DMS 273 (cell line): ENCODE data around the gene TESPA1.
"Not testable (repeated sequence)": the region's sequence is repeated elsewhere in the genome, so short reads cannot be mapped to it uniquely, and the experiment has no call there.

Source experiments
- DNase-seq: peaks from one replicate; lab custom pipeline; 2025; ENCODE audit not compliant: unreplicated experiment; lab: John Stamatoyannopoulos, UW

The TESPA1 gene

DNA sequence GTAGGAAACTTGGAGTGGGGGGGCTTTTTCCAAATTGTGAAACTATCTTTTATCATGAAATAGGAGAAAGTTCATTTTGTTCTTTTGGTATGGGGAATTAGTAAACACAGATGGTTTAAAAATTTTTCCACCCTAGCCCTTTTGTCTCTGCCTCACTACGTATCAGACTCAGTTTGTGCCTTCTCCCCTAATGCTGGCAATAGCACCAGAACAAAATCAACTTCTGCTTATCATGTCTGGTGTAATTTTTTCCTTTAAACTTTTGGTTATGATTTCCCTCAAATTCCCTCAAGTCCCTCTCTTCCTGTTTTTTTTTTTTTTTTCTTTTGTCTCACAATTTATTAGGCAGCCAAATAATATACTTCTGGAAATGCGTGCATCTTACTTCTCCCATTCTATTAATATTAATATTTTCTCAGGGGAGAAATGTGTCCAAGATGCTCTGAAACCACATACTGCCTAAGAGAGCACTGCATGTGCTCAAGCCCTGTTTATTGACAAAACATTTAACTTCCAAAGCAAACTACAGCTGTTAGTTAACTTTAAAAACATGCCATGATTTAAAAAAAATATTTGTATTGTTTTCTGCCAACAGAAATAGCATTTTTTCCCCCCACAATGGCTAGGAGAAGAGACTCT is 35.4 kb downstream of the TESPA1 start:
- DNase-seq: no peak

DNA sequence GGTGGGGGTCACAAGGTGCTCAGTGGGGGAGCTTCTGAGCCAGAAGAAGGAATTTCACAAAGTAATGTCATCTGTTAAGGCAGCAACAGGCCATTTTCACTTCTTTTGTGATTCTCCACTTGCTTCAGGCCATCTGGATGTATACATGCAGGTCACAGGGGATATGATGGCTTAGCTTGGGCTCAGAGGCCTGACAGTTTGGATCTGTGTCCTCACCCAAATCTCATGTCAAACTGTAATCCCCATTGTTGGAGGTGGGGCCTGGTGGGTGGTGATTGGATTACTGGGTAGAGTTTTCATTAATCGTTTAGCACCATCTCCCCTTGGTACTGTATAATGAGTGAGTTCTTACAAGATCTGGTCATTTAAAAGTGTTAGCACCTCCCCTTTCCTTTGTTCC is 36.4 kb downstream of the TESPA1 start:
- DNase-seq: no peak

GRCh38 chr12:54945082-54945481 is 39.5 kb downstream of the TESPA1 start:
- DNase-seq: no peak

- not testable (repeated sequence) for DNase-seq
Observed at GRCh38 chr12:54943292-54943691, 41.3 kb downstream of the TESPA1 start.

DNA sequence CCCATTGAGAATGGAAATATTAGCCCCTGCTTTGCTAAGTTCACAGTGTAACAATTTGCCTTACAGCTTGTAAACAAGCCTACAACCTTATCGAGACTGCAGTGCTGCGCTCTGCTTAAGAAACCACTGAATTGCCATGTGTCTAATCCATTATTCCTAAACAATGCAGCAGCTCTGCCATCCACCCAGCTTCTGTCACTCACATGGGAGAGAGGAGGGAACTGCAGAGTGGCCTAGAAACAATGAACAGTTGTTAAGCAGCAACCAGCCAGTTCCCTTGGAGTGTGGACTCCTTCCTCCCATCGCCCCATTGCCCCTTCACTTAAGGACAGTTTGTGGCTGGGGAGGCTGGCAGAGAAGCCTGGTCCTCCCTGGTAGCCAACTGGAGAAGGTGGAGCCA is 42.9 kb downstream of the TESPA1 start:
- DNase-seq: no peak

DNA sequence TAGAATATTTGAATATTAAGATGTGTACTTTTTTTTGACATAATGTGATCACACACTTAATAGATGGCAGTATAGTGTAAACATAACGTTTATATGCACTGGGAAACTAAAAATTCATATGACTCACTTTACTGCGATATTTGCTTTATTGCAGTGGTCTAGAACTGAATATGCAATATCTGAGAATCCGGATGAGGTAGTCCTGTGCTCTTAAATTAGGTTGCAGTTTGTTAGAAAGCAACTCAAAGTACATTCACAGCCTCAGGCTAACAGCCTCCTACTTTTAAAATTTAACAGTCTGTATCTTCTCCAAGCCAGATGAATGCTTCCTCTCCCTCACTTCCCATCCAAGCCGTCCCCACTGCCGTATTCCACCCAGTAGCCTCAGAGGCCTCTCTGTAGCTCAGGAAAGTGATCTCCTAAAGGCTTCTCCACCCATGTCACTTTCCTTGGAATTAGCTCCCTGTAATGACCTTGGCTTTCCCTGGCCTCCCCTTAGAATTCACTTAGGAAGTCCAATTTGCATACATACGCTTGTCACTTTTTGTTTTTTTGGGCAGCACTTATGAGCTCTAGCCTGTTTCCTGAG is 43.7 kb downstream of the TESPA1 start:
- no peak for DNase-seq

DNA sequence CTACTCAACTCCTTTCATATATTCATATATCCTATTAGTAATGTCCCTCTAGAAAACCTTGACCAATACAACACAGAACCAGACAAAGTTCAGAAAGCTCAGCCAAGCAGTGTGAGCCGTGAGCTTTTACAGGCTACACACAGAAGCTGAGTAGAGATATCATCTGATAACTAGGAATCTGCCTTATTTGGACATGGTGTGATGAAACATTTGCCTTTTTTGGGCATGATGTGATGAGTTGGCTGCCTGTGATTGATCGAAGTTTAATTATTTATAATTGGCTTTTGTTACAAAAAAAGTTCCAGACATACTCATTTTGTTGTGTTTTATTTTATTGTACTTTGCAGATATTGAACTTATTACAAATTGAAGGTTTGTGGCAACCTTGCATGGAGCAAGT is 46.6 kb downstream of the TESPA1 start:
- no peak for DNase-seq

GRCh38 chr12:54937376-54937775 is 47.2 kb downstream of the TESPA1 start:
- DNase-seq: no peak

DNA sequence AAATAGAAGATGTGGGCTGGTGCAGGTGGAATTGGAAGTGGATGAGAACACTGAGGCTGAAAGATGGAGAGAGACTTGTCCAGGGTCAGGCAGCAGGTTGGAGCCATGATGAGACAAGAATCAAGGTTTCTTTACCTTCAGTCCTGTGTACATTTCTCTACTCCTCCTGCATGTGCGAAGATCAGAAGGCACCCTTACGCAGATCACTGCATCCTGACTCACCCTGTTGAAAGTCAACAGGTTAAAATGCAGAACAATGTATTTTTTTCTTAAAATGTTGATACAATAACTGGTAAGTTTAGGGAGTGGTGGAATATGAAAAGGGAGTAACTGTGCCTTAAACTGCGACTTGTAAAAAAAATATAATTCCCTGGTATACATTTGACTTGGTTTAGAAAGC is 47.8 kb downstream of the TESPA1 start:
- no peak for DNase-seq

DNA sequence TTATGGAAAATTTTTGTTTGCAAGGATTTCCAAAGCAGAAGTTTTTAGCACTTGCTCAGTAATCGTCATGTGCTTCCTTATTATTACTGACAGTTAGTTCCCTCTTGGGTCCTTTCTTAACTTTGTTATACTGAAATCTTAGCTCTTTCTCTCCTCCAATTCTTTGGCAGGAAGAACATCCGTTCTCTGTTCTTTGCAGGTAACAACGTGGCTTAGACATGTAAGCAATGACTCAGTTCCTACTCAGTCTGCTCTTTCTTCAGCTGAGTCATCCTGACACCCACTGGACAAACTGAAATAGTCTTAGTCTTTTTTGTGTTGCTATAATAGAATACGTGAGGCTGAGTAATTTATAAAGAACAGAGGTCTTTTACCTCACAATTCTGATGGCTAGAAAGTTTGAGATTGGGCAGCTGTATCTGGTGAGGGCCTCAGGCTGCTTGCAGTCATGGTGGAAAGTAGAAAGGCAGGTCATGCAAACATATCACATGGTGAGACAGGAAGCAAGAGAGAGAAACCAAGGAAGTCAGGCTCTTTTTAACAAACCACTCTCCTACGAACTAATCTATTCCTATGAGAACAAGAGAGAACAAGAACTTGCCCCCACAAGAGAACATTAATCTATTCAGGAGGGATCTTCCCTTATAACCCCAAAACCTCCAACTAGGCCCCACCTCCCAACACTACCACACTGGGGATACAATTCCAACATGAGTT is 49.2 kb downstream of the TESPA1 start:
- DNase-seq: no peak

DNA sequence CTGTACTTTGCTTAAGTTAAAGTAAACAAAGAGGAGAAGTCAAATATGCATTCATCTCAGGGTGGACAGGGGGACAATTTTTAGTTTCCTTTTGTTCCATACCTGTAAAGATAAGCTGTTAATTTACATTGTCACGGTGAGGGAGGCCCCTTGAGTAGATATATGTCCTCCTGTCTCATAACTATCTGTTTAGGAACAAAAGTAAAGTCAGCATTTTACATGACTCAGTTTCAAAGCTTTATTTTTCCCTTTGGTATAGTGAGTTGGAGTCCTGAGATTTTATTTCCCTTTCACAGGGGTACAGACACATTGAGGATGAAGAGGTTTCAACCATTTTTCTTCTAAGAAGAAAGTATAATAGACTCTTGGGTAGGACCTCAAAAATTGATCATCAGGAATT is 50.1 kb downstream of the TESPA1 start:
- DNase-seq: no peak

- no peak for DNase-seq
Observed at GRCh38 chr12:54933376-54933775, 51.2 kb downstream of the TESPA1 start.

- peak; percentile 12 for DNase-seq
Observed at GRCh38 chr12:54932691-54933090, 51.9 kb downstream of the TESPA1 start.

GRCh38 chr12:54932038-54932437 is 52.5 kb downstream of the TESPA1 start:
- DNase-seq: no peak

GRCh38 chr12:54929998-54930397 is 54.6 kb downstream of the TESPA1 start:
- no peak for DNase-seq

DNA sequence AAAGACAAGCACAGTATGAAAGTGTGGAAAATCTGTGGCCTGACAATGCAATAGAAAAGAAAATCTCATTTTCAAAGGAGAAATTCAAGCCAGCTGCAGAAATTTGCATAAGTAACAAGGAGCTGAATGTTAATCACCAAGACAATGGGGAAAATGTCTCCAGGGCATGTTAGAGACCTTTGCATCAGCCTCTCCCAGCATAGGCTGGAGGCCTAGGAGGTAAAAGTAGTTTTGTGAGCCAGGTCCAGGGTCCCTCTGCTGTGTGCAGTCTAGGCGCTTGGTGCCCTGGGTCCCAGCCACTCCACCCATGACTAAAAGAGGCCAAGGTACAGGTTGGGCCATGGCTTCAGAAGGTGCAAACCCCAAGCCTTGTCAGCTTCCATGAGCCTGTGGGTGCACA is 58.3 kb downstream of the TESPA1 start:
- DNase-seq: no peak

DNA sequence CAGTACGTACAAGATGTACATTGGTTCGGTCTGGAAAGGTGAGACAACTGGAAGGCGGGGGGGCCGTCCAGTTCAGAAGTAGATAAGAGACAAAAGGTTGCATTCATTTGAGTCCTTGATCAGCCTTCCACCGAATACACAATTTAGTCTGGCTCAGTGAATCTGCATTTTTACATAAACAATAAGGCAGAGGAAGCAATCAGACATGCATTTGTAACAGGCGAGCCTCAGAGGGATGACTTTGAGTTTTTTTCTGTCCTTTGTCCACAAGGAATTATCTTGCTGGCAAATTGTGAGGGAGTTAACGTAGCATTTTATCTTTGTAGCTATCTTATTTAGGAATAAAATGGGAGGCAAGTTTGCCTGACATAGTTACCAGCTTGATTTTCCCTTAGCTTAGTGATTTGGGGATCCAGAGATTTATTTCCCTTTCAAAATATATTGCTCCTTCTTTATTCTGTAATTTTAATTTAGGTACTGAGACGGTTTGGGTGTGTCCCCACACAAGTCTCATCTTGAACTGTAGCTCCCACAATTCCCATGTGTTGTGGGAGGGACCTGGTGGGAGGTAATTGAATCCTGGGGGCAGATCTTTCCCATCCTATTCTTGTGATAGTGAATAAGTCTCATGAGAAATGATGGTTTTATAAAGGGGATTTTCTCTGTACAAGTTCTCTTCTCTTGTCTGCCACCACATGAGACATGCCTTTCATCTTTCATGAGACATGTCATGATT is 59.4 kb downstream of the TESPA1 start:
- no peak for DNase-seq

DNA sequence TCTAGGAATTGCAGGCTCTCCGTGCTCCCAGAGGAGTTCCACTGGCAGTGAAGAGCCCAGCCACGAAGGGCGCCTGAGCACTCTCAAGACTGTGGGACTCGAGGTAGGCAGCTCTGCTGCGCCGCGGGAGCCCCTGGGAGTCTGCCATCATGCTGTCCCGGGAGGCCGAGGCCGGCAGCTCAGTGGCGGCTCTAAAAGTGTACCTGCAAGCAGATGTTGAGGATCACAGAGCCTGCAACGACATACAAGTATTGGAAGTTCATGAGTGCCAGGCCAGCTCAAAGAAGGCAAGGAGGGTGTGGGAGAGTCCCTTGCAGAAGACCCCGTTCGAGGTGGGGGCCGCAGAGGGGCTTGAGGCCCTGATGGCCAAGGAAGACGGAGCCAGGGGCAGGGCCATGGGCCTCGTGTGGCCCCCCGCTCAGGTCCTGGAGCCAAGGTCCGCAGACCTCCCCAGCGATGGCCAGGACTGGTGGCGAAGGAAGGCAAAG is 67.5 kb downstream of the TESPA1 start:
- no peak for DNase-seq
